Colon (tissue), 2 donors: ENCODE results near the gene RABL2A.
"Not testable (repeated sequence)": the region's sequence is repeated elsewhere in the genome, so short reads cannot be mapped to it uniquely, and the experiment has no call there.

Experiments used
- FAIRE-seq: peaks from 2 replicates; lab custom pipeline; 2012; peaks lifted over from hg19 to GRCh38; lab: Jason Lieb, UNC
- donor health status: control.
- donor health status: control.

Gene RABL2A

DNA sequence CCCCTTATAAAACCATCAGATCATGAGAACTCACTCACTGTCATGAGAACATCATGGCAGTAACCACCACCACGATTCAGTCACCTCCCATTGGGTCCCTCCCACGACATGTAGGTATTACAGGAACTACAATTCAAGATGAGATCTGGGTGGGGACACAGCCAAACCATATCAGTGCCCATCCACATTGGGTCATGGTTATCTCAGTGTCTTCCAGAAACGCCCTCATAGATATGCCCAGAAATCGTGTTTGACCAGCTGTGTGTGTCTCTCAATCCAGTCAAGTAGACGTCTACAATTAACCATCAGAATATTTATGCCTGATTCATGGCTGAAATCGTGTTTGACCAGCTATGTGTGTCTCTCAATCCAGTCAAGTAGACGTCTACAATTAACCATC lies 17.2 kb upstream of the RABL2A start:
- FAIRE-seq, result not testable (repeated sequence)

DNA sequence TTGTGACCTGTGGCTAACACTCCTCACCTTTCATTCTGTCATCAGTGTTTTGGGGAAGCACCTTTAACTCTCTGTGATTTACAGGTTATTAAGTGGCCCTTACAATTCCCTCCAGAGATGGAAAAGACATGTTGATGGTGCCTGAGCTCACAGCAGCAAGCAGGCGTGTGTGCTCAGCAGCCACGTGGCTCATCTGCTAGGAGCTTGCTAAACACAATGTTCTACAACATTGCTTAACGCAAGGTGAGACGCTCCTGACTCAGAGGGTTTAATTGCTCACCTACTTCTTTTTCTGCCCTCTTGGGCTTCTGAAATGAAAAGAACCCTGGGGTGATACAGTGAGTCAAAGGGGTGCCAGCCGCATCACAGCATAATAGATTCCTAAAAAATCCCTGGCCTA lies 6.1 kb upstream of the RABL2A start:
- FAIRE-seq, result not testable (repeated sequence)

DNA sequence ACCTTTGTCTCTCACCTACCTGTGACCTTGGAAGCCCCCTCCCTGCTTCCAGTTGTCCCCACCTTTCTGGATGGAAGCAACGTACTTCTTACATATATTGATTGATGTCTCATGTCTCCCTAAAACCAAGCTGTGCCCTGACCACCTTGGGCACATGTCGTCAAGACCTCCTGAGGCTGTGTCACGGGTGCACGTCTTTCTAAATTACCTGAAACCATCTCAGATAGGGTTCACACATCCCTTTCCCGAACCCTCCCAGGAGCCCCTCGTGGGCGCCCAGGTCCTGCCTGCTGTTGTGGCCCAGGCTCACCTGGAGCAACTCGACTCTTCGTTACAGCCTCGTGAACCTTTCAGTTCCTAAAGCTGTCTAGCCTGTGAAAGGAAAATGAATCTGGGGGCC lies 1.2 kb upstream of the RABL2A start:
- FAIRE-seq, result not testable (repeated sequence)

GRCh38 chr2:113632849-113633345 lies 5.8 kb downstream of the RABL2A start:
- not testable (repeated sequence) for FAIRE-seq

DNA sequence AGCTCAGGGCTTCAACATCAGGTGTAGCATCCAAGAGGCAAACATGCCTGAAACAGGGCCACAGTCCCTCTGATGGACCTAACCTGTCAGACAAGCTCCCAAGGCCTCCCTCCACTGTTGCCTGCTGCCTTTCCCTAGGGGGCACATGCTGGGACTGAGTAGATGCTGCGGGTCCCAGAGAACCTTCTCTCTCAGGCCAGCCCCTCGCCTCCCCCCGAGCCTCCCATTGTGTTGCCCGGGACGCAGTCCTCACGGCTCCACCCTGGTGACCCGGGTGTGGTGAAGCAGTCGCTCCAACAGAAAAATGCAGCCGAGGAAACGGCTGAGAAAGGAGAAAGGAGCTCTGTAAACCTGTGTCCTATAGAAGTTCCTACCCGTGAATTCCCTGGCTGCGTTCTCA lies 8.3 kb downstream of the RABL2A start:
- FAIRE-seq, result not testable (repeated sequence)

DNA sequence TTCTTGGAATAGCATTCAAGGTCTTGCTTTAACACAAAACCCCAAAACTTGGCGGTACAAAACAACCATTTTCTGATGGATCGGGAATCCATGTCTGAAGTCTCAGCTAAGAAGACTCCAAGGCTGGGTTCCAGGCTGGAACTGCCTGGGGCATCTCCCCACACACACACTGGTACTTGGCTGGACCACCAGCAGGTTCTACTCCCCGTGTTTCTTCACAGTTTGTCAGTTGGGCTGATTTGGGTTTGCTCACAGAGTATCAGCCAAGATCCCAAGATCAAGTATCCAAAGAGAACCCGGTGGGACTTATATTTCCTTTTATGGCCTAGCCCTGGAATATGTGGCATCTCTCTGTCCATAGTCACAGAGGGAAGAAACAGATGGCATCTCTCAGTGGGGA lies 9.2 kb downstream of the RABL2A start:
- not testable (repeated sequence) for FAIRE-seq

DNA sequence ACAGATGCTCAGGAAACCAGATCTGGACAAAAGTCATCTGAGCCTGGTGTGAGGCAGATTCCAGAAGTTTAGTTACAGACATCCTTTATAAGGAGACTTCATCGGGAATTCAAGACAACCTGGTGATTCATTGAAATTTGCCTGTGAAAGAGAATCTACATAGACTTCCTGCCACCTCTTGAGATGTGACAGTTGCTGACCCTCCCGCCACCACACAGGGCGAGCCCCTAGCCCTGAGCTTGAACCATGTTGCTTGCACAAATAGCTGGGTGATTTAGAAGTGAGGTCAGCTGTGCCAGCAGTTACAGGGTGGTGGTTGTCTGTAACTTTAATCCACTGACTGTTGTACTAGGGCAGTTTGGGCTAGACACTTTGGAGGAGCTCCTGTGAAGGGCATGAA lies 11.0 kb downstream of the RABL2A start:
- not testable (repeated sequence) for FAIRE-seq

DNA sequence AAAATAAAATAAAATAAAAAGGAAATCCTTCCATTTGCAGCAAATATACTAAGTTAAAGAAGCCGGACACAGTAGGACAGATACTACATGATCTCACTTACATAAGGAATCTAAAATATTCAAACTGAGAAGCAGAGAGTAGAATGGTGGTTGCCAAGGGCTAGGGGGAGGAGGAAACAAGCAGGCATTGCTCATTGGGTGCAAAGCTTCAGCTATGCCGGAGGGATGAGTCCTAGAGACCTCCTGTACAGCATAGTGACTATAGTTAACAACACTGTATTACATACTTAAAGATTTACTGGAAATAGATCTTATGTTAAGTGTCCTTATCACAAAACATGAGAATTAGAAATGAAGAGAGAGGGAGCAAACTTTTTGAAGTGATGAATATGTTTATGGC lies 19.2 kb downstream of the RABL2A start:
- not testable (repeated sequence) for FAIRE-seq

GRCh38 chr2:113650834-113651815 lies 24.1 kb downstream of the RABL2A start:
- not testable (repeated sequence) for FAIRE-seq

GRCh38 chr2:113652599-113652998 lies 25.5 kb downstream of the RABL2A start:
- not testable (repeated sequence) for FAIRE-seq

- not testable (repeated sequence) for FAIRE-seq
Measured at GRCh38 chr2:113656031-113656624, 29.1 kb downstream of the RABL2A start.

DNA sequence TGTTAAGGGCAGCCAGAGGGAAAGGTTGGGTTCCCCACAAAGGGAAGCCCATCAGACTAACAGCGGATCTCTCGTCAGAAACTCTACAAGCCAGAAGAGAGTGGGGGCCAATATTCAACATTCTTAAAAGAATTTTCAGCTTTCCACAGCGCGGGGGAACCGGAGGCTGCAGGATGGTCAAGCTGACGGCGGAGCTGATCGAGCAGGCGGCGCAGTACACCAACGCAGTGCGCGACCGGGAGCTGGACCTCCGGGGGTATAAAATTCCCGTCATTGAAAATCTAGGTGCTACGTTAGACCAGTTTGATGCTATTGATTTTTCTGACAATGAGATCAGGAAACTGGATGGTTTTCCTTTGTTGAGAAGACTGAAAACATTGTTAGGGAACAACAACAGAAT lies 30.7 kb downstream of the RABL2A start:
- FAIRE-seq, result not testable (repeated sequence)

- FAIRE-seq, result not testable (repeated sequence)
Measured at GRCh38 chr2:113663285-113664060, 36.4 kb downstream of the RABL2A start.

DNA sequence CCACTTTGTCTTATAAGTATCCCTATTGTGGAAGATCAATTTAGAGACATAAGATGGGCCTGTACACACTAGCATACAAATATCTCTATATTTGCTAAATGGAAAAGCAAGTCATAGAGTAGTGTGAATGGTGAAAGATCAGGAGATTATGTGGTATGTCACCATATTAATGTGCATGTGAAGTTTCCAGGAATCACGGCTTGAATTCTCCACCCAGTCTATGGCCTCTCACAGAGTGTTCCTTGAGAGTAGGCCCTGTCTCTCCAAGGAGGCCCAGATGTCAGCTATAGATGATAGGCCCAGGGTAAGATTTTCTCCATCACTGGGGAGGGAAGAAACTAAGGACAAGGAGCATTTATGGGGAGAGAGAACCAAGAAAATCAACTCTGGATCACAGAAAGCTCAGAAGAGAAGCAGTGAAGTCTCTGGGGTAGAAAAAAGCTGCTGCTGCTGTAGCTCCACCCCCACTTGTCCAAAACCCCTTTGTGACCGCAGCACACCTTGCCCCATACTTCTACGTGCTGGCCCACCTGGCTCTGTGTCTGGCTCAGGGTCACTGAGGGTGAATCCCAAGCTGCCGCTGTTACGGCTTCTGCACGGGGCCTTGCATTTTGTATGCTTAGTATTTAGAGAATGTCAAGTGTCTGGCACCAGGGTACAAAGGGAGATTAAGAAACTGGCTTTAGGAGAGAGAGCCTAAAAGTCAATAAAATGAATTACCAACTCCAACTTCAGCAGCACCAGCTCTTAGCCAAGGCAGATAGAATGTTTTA lies 37.9 kb downstream of the RABL2A start:
- FAIRE-seq, result not testable (repeated sequence)

DNA sequence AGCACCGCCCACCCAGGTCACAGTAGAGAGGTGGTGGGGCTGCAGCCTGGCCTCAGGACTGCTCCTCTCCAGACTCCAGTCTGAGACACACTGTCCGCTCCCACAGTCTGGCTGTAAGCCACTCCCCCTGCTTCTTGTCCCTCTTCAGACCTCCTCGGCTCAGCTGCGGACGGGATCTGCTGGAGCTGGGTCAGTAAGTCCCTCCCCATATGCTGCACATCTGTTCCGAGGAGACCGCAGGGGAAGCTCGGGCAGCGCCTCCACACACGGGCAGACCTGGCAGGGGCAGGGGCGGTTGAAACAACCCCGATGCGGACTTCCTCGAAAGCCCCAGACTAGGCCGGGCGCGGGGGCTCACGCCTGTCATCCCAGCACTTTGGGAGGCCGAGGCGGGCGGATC lies 41.9 kb downstream of the RABL2A start:
- not testable (repeated sequence) for FAIRE-seq

GRCh38 chr2:113672326-113672932 lies 45.4 kb downstream of the RABL2A start:
- FAIRE-seq, result no peak

DNA sequence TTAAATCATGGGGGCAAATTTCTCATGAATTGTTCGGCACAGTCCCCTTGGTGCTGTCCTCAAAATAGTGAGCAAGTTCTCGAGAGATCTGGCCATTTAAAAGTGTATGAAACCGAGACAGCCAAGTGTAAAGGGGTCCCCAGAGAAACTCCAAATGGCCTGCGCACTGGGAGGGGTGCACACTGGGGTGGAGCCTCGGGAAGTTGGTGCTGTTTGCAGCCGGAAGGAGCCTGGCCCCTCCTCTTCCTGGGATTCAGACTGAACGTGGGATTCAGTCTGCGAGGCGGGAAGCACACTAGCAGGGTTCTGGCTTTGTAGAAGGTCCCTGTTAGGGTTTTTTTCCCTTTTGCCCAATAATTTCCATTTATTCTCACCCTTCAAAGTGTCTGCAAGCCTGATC lies 48.8 kb downstream of the RABL2A start:
- no peak for FAIRE-seq

DNA sequence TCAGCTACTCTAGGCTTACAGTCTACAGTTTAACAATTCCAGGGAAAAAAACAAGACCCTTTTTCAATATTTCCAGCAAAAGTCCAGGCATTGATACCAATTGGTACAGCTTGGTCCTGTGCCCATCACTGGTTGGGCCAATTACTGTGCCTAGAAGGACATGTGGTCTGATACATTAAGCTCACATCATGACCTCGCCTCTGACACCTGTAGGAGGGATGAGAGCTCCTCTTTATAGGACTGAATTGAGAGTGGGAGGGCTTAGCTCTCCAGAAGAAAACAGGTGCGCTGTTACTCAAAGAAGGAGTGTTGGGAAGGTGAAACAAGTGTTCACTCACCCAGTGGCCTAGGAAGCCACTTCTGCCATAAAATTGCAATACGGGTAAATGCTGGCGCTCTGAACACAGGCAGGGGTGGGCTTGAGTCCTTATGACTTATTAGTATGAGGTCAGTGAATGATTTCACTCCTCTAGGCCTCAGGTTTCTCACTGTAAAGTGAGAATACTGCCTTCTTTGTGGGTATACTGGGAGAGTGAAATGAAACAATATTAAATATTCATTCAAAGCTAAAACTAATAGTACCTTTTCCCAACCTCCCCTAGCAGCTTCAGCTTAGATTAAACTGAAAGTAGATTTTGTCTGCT lies 49.7 kb downstream of the RABL2A start:
- no peak for FAIRE-seq

GRCh38 chr2:113677330-113677729 lies 50.3 kb downstream of the RABL2A start:
- FAIRE-seq, result no peak

- no peak for FAIRE-seq
Measured at GRCh38 chr2:113679457-113679856, 52.4 kb downstream of the RABL2A start.

- no peak for FAIRE-seq
Measured at GRCh38 chr2:113685471-113685870, 58.4 kb downstream of the RABL2A start.
